ENCODE results near the gene ARHGEF25. TPM values are rescaled to one million over a fixed set of nuclear protein-coding genes. Genes with fewer than 3 reads are reported as not detected.

Gene ARHGEF25
- total RNA-seq, 1 donor from 2014 or later: 16.3 TPM

- ATAC-seq: peak; percentile 97
- no peaks in the 10 kb centered on the region for H3K27me3 ChIP-seq
- H3K4me3 ChIP-seq: no peak overlapping the region
- no peaks in the 10 kb centered on the region for H3K36me3 ChIP-seq
- H3K9me3 ChIP-seq: no peaks in the 10 kb centered on the region
- no peak for DNase-seq
- no peak overlapping the region for H3K27ac ChIP-seq
- H3K4me1 ChIP-seq: no peaks in the 10 kb centered on the region
- TF ChIP-seq CTCF (IDR thresholded peaks at IDR 0.05): peak; percentile 93
- intact Hi-C loops (cut with DNase I): loop anchor here (5.0 kb wide), 1 partner anchor 39 kb away; no protein-coding TSS in a partner anchor
Observed at GRCh38 chr12:57583008-57583831, 28.0 kb upstream of the ARHGEF25 start.

- no peaks in the 10 kb centered on the region for H3K4me1 ChIP-seq
- H3K4me3 ChIP-seq: no peak overlapping the region
- intact Hi-C loops (cut with DNase I): loop anchor here (5.0 kb wide), 1 partner anchor 38 kb away; no protein-coding TSS in a partner anchor
- no peaks in the 10 kb centered on the region for H3K36me3 ChIP-seq
- no peak for ATAC-seq
- no peak for TF ChIP-seq CTCF (IDR thresholded peaks at IDR 0.05)
- no peak for DNase-seq
- no peak overlapping the region for H3K27ac ChIP-seq
- no peaks in the 10 kb centered on the region for H3K9me3 ChIP-seq
- H3K27me3 ChIP-seq: no peaks in the 10 kb centered on the region
Observed at GRCh38 chr12:57584050-57584449, 27.2 kb upstream of the ARHGEF25 start.

- Histone ChIP-seq H3K27me3 (no peaks in the 10 kb centered on the region), H3K9me3 (no peaks in the 10 kb centered on the region), H3K4me1 (no peaks in the 10 kb centered on the region), H3K27ac (no peak overlapping the region), H3K4me3 (no peak overlapping the region), H3K36me3 (no peaks in the 10 kb centered on the region)
- DNase-seq (no peak), ATAC-seq (peak; percentile 48)
- no peak for TF ChIP-seq CTCF (IDR thresholded peaks at IDR 0.05)
- intact Hi-C loops (cut with DNase I): loop anchor here (5.0 kb wide), 1 partner anchor 38 kb away; no protein-coding TSS in a partner anchor
Observed at GRCh38 chr12:57584690-57585089, 26.5 kb upstream of the ARHGEF25 start.

- Histone ChIP-seq H3K27me3 (no peaks in the 10 kb centered on the region), H3K4me1 (no peaks in the 10 kb centered on the region)
Observed at GRCh38 chr12:57585156-57585555, 26.1 kb upstream of the ARHGEF25 start.

GRCh38 chr12:57586128-57586527 is 25.1 kb upstream of the ARHGEF25 start:
- Histone ChIP-seq H3K9me3 (no peaks in the 10 kb centered on the region), H3K27ac (no peak overlapping the region), H3K4me3 (no peak overlapping the region), H3K36me3 (no peaks in the 10 kb centered on the region), H3K4me1 (no peaks in the 10 kb centered on the region), H3K27me3 (no peaks in the 10 kb centered on the region)
- DNase-seq (no peak), ATAC-seq (no peak)
- TF ChIP-seq CTCF (IDR thresholded peaks at IDR 0.05): no peak
- intact Hi-C loops (cut with DNase I): no loop called here

More at GRCh38 chr12:57585156-57585555, 26.1 kb upstream of the ARHGEF25 start:
- no peak for TF ChIP-seq CTCF (IDR thresholded peaks at IDR 0.05)
- Histone ChIP-seq H3K36me3 (no peaks in the 10 kb centered on the region), H3K9me3 (no peaks in the 10 kb centered on the region), H3K27ac (no peak overlapping the region), H3K4me3 (no peak overlapping the region)
- ATAC-seq (no peak), DNase-seq (no peak)
- intact Hi-C loops (cut with DNase I): no loop called here
